Tibial artery (tissue), 4 donors: ENCODE results near the gene RBMS2.
"Not testable (repeated sequence)": the region's sequence is repeated elsewhere in the genome, so short reads cannot be mapped to it uniquely, and the experiment has no call there.

Source experiments
- DNase-seq, 2 donors: peaks; one replicate each; pipeline ENCODE4 v3.0.0-alpha.2; 2019
- H3K27ac ChIP-seq, 2 donors: fragments of 200-600 bp; sonication (generic) in 1 of 2; 1 replicate in 1 of 2; 2 replicates in 1 of 2; pipeline ENCODE4 v1.5.1; 2018 to 2019; ENCODE audit warnings: mild to moderate bottlenecking in 1 of 2
- H3K27me3 ChIP-seq, 2 donors: fragments of 200-600 bp; sonication (generic) in 1 of 2; one replicate each; pipeline versions ENCODE4 v1.5.1 to v1.6.0; 2016 to 2019
- H3K36me3 ChIP-seq, 3 donors: fragments of 200-600 bp; sonication (generic) in 2 of 3; one replicate each; pipeline ENCODE4 v1.5.1; 2016 to 2019; ENCODE audit warnings: mild to moderate bottlenecking in 2 of 3
- H3K4me1 ChIP-seq, 4 donors: fragments of 200-600 bp; sonication (generic) in 2 of 4; 1 replicate in 3 of 4; 2 replicates in 1 of 4; pipeline ENCODE4 v1.5.1; 2016 to 2019
- H3K4me3 ChIP-seq, 2 donors: fragments of 200-600 bp; sonication (generic) in 1 of 2; 1 replicate in 1 of 2; 2 replicates in 1 of 2; pipeline ENCODE4 v1.5.1; 2018 to 2019; ENCODE audit warnings: mild to moderate bottlenecking in 2 of 2
- H3K9me3 ChIP-seq, 3 donors: fragments of 200-600 bp; sonication (generic) in 1 of 3; one replicate each; pipeline ENCODE4 v1.5.1; 2016 to 2019
- CTCF ChIP-seq, 2 experiments: fragments of 200-600 bp in 1 of 2; fragments of 450-650 bp in 1 of 2; IDR thresholded peaks; one replicate each; pipeline ENCODE4 v1.5.1; 2017 to 2019; ENCODE audit warnings: antibody characterized with exemption in 2 of 2, mild to moderate bottlenecking in 1 of 2, moderate library complexity in 1 of 2
- intact Hi-C: fragments of 100-400 bp; cut with DNase I; formaldehyde crosslinking; loops from one replicate; pipeline ENCODE4 v1.15.0; 2023; ENCODE audit warnings: low total_unique reads

The RBMS2 gene

GRCh38 chr12:56574210-56574609, 52.6 kb downstream of the RBMS2 start:
- Histone ChIP-seq H3K27ac (no peak overlapping the region), H3K36me3 (peaks cover 33 to 53% (median 37%) of the 10 kb centered on the region in 3 donors), H3K9me3 (no peaks in the 10 kb centered on the region), H3K4me3 (no peak overlapping the region), H3K27me3 (no peaks in the 10 kb centered on the region), H3K4me1 (no peaks in the 10 kb centered on the region)
- TF ChIP-seq CTCF (IDR thresholded peaks at IDR 0.05): no peak
- DNase-seq: no peak
- intact Hi-C loops: loop anchor here (5.0 kb wide), 1 partner anchor 62 kb away; no protein-coding TSS in a partner anchor

GRCh38 chr12:56577248-56577647, 55.6 kb downstream of the RBMS2 start:
- H3K27ac ChIP-seq, H3K9me3 ChIP-seq, DNase-seq, H3K27me3 ChIP-seq, H3K4me1 ChIP-seq, H3K4me3 ChIP-seq, intact Hi-C loops: not testable (repeated sequence)
- H3K36me3 ChIP-seq: peaks cover 23 to 55% (median 52%) of the 10 kb centered on the region in 3 donors

GRCh38 chr12:56578983-56579546, 57.4 kb downstream of the RBMS2 start:
- Histone ChIP-seq H3K9me3 (no peaks in the 10 kb centered on the region), H3K27me3 (no peaks in the 10 kb centered on the region), H3K4me1 (no peaks in the 10 kb centered on the region), H3K27ac (no peak overlapping the region), H3K36me3 (peaks cover 18 to 64% (median 61%) of the 10 kb centered on the region in 3 donors), H3K4me3 (no peak overlapping the region)
- intact Hi-C loops: no loop called here
- no peak for TF ChIP-seq CTCF (IDR thresholded peaks at IDR 0.05)
- DNase-seq: no peak

GRCh38 chr12:56581418-56582145, 60.0 kb downstream of the RBMS2 start:
- H3K4me3 ChIP-seq: no peak overlapping the region
- H3K27ac ChIP-seq: no peak overlapping the region
- intact Hi-C loops: no loop called here
- H3K27me3 ChIP-seq: no peaks in the 10 kb centered on the region
- no peaks in the 10 kb centered on the region for H3K9me3 ChIP-seq
- peaks cover 14 to 64% (median 54%) of the 10 kb centered on the region in 3 donors for H3K36me3 ChIP-seq
- TF ChIP-seq CTCF (IDR thresholded peaks at IDR 0.05): no peak
- H3K4me1 ChIP-seq: no peaks in the 10 kb centered on the region
- no peak for DNase-seq

- no peak overlapping the region for H3K4me3 ChIP-seq
- no peaks in the 10 kb centered on the region for H3K4me1 ChIP-seq
- DNase-seq: no peak
- no peak for TF ChIP-seq CTCF (IDR thresholded peaks at IDR 0.05)
- H3K9me3 ChIP-seq: no peaks in the 10 kb centered on the region
- intact Hi-C loops: no loop called here
- H3K27me3 ChIP-seq: no peaks in the 10 kb centered on the region
- no peak overlapping the region for H3K27ac ChIP-seq
- H3K36me3 ChIP-seq: peaks cover 30 to 83% (median 74%) of the 10 kb centered on the region in 3 donors
Observed at GRCh38 chr12:56585098-56585497, 63.5 kb downstream of the RBMS2 start.

- H3K27me3 ChIP-seq: no peaks in the 10 kb centered on the region
- H3K27ac ChIP-seq: no peak overlapping the region
- peaks cover 0 to 13% (median 4%) of the 10 kb centered on the region in 4 donors for H3K4me1 ChIP-seq
- intact Hi-C loops: loop anchor here (5.0 kb wide), 1 partner anchor 43 kb away; the partner anchor contains the start of gene BAZ2A
- no peak overlapping the region for H3K4me3 ChIP-seq
- TF ChIP-seq CTCF (IDR thresholded peaks at IDR 0.05): no peak
- H3K9me3 ChIP-seq: no peaks in the 10 kb centered on the region
- no peak for DNase-seq
- H3K36me3 ChIP-seq: peaks cover 24 to 51% (median 41%) of the 10 kb centered on the region in 3 donors
Observed at GRCh38 chr12:56589783-56590182, 68.2 kb downstream of the RBMS2 start.
